Keratinocyte (primary cell): ENCODE measurements around the gene SNCB. TPM values are rescaled to one million over a fixed set of nuclear protein-coding genes. Genes with fewer than 3 reads are reported as not detected.

Experiments
- DNase-seq: peaks from one replicate; pipeline ENCODE4 v3.0.0-alpha.2; 2011; ENCODE audit warnings: low read depth, missing footprints, low spot score
- FAIRE-seq: peaks from 2 replicates; lab custom pipeline; 2011; peaks lifted over from hg19 to GRCh38; lab: Jason Lieb, UNC
- H2AFZ ChIP-seq: 2 replicates; pipeline ENCODE4 v1.6.0; 2012; ENCODE audit warnings: low read length, control low read depth, inconsistent platforms; ENCODE audit not compliant: control insufficient read depth
- H3K27ac ChIP-seq: 2 replicates; pipeline ENCODE4 v1.5.1; 2011; ENCODE audit warnings: low read length; ENCODE audit not compliant: control insufficient read depth, insufficient read depth
- H3K27me3 ChIP-seq: 3 replicates; pipeline ENCODE4 v1.6.0; 2011; ENCODE audit warnings: low read length; ENCODE audit not compliant: control insufficient read depth, insufficient read depth; ENCODE audit errors: extremely low read depth
- H3K36me3 ChIP-seq, 2 experiments: 2 replicates in 1 of 2; 3 replicates in 1 of 2; pipeline ENCODE4 v1.5.1; 2011; ENCODE audit warnings: low read length in 2 of 2, mild to moderate bottlenecking in 1 of 2; ENCODE audit not compliant: control insufficient read depth in 2 of 2, insufficient read depth in 2 of 2; ENCODE audit errors: extremely low read depth in 1 of 2
- H3K4me1 ChIP-seq: 3 replicates; pipeline ENCODE4 v1.5.1; 2011; ENCODE audit warnings: low read length; ENCODE audit not compliant: control insufficient read depth, insufficient read depth; ENCODE audit errors: extremely low read depth
- H3K4me2 ChIP-seq: 3 replicates; pipeline ENCODE4 v1.6.0; 2011; ENCODE audit warnings: low read depth, low read length; ENCODE audit not compliant: control insufficient read depth, insufficient read depth; ENCODE audit errors: extremely low read depth
- H3K4me3 ChIP-seq, 3 experiments: fragments of 200-600 bp in 1 of 3; sonication (generic) in 1 of 3; 2 replicates in 2 of 3; 3 replicates in 1 of 3; pipeline ENCODE4 v1.5.1; 2011 to 2016; ENCODE audit warnings: low read length in 3 of 3, mild to moderate bottlenecking in 3 of 3, control low read depth in 2 of 3, inconsistent platforms in 1 of 3, low read depth in 1 of 3, mixed read lengths in 1 of 3, mixed run types in 1 of 3, moderate library complexity in 1 of 3; ENCODE audit not compliant: control insufficient read depth in 2 of 3, insufficient read depth in 2 of 3; ENCODE audit errors: extremely low read depth in 1 of 3
- H3K79me2 ChIP-seq: 2 replicates; pipeline ENCODE4 v1.6.0; 2012; ENCODE audit warnings: low read length; ENCODE audit not compliant: control insufficient read depth, insufficient read depth
- H3K9ac ChIP-seq: 3 replicates; pipeline ENCODE4 v1.6.0; 2011; ENCODE audit warnings: low read length; ENCODE audit not compliant: control insufficient read depth, insufficient read depth; ENCODE audit errors: extremely low read depth
- H3K9me1 ChIP-seq: 3 replicates; pipeline ENCODE4 v1.6.0; 2011; ENCODE audit warnings: low read length; ENCODE audit not compliant: control insufficient read depth, insufficient read depth; ENCODE audit errors: extremely low read depth
- H3K9me3 ChIP-seq: 2 replicates; pipeline ENCODE4 v1.5.1; 2012; ENCODE audit warnings: low read depth, low read length; ENCODE audit not compliant: control insufficient read depth
- H4K20me1 ChIP-seq: 3 replicates; pipeline ENCODE4 v1.6.0; 2011; ENCODE audit warnings: low read length; ENCODE audit not compliant: control insufficient read depth, insufficient read depth; ENCODE audit errors: extremely low read depth
- EZH2 ChIP-seq: IDR thresholded peaks from one replicate; pipeline ENCODE4 v1.6.1; 2012; ENCODE audit warnings: inconsistent platforms, mild to moderate bottlenecking, low read length, moderate library complexity
- dilution Hi-C: fragments of 300-500 bp; cut with MboI; formaldehyde crosslinking; loops from one replicate; pipeline ENCODE4 v1.7.0; 2020; ENCODE audit warnings: low sequenced_read_pairs; ENCODE audit not compliant: extremely low pct_ligation_motif_present
- polyA plus RNA-seq, 5 experiments: library from polyadenylated mRNA; depleted of rRNA in 3 of 5; stranded (reverse) in 3 of 5; stranded (forward) in 1 of 5; unstranded in 1 of 5; fragments of >200 nt; gene quantifications; 1 replicate in 1 of 5; 2 replicates in 3 of 5; 3 replicates in 1 of 5; pipeline versions ENCODE4 v1.2.1 to v1.2.3, GENCODE V29; 2011 to 2012; ENCODE audit warnings: missing spikeins in 2 of 5, low read depth in 1 of 5, low replicate concordance in 1 of 5
- TF ChIP-seq, protein P1 (sequence below), 3 experiments: IDR thresholded peaks in 1 of 3; conservative IDR thresholded peaks in 1 of 3; optimal IDR thresholded peaks in 1 of 3; 2 replicates in 2 of 3; 3 replicates in 1 of 3; pipeline versions ENCODE3 to v1.5.1; 2011; ENCODE audit warnings: low read length in 3 of 3, mild to moderate bottlenecking in 3 of 3, moderate library complexity in 2 of 3, control low read depth in 1 of 3, inconsistent platforms in 1 of 3; ENCODE audit not compliant: insufficient read depth in 2 of 3; ENCODE audit errors: extremely low read depth in 1 of 3

SNCB gene
- polyA plus RNA-seq, 1 donor (not counting 4 experiments of a cell fraction or from before 2014, with no cell fraction given) = 0.69 TPM

- H3K9ac ChIP-seq = no peak overlapping the region
- H3K4me1 ChIP-seq = peaks cover 20% of the 10 kb centered on the region
- no peaks in the 10 kb centered on the region for H3K9me1 ChIP-seq
- H3K79me2 ChIP-seq = no peaks in the 10 kb centered on the region
- no peak for FAIRE-seq
- no peak overlapping the region for H3K4me2 ChIP-seq
- dilution Hi-C loops = no loop called here
- no peaks in the 10 kb centered on the region for H3K9me3 ChIP-seq
- no peak overlapping the region for H3K4me3 ChIP-seq
- H3K27ac ChIP-seq = no peak overlapping the region
- TF ChIP-seq, protein P1, sequence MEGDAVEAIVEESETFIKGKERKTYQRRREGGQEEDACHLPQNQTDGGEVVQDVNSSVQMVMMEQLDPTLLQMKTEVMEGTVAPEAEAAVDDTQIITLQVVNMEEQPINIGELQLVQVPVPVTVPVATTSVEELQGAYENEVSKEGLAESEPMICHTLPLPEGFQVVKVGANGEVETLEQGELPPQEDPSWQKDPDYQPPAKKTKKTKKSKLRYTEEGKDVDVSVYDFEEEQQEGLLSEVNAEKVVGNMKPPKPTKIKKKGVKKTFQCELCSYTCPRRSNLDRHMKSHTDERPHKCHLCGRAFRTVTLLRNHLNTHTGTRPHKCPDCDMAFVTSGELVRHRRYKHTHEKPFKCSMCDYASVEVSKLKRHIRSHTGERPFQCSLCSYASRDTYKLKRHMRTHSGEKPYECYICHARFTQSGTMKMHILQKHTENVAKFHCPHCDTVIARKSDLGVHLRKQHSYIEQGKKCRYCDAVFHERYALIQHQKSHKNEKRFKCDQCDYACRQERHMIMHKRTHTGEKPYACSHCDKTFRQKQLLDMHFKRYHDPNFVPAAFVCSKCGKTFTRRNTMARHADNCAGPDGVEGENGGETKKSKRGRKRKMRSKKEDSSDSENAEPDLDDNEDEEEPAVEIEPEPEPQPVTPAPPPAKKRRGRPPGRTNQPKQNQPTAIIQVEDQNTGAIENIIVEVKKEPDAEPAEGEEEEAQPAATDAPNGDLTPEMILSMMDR (optimal IDR thresholded peaks at IDR 0.05 in 1 of 3, IDR thresholded peaks at IDR 0.05 in 1 of 3, conservative IDR thresholded peaks at IDR 0.05 in 1 of 3; ENCODE audit: extremely low read depth in 1 of 3, insufficient read depth in 2 of 3, low read length in 3 of 3) = no peak
- TF ChIP-seq EZH2 = no peak
- no peaks in the 10 kb centered on the region for H4K20me1 ChIP-seq
- no peaks in the 10 kb centered on the region for H3K36me3 ChIP-seq
- no peak for DNase-seq
- H2AFZ ChIP-seq = no peak overlapping the region
- H3K27me3 ChIP-seq = peaks cover 35% of the 10 kb centered on the region
Observed at GRCh38 chr5:176632745-176633144, 2.4 kb upstream of the SNCB start.

DNA sequence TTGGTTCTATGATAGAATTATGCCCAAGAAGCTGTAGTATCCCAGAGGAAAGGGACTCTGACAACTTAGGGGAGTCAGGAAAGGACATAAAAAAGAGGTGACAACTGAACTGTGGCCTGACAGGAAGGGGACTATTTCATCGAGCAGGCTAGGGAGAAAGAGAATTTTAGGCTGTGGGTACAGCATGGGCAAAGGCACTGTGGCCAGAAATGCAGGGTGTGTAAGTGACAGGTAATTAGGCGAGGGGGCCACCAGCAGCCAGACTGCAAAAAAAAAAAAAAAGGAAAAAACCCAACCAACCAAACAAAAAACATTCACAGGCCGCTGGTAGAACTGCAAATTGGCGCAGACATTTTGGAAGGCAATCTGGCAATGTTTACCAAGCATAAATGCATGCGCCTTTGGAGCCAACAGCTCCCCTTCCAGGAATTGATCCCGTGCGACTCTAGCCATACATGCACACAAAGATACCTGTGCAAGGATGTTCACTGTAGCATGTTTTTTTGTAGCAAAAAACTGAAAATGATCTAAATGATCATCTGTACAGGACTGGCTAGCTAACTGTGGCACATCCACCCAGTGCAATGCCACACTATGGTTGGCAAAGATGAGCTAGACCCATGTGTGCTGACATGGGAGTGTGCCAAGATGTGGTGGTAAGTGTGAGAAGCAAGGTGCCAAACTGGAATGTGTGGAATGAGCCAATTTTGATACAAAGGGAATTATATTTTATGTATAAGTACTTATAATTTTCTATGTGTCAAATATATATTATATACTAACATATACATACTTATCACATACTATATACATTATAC, 1.3 kb upstream of the SNCB start:
- H3K4me1 ChIP-seq = peaks cover 32% of the 10 kb centered on the region
- H3K4me2 ChIP-seq = no peak overlapping the region
- FAIRE-seq = no peak

More for the DNA sequence above, 1.3 kb upstream of the SNCB start:
- H3K9me1 ChIP-seq = no peaks in the 10 kb centered on the region
- H3K9ac ChIP-seq = no peak overlapping the region
- no peak overlapping the region for H3K4me3 ChIP-seq
- H2AFZ ChIP-seq = no peak overlapping the region
- no peaks in the 10 kb centered on the region for H3K36me3 ChIP-seq
- no peaks in the 10 kb centered on the region for H3K79me2 ChIP-seq
- TF ChIP-seq, protein P1 (optimal IDR thresholded peaks at IDR 0.05 in 1 of 3, IDR thresholded peaks at IDR 0.05 in 1 of 3, conservative IDR thresholded peaks at IDR 0.05 in 1 of 3; ENCODE audit: extremely low read depth in 1 of 3, insufficient read depth in 2 of 3, low read length in 3 of 3) = no peak
- no peak for TF ChIP-seq EZH2
- dilution Hi-C loops = no loop called here
- no peak for DNase-seq
- H3K27me3 ChIP-seq = peaks cover 35% of the 10 kb centered on the region
- H4K20me1 ChIP-seq = no peaks in the 10 kb centered on the region
- H3K9me3 ChIP-seq = no peaks in the 10 kb centered on the region
- H3K27ac ChIP-seq = no peak overlapping the region
